Loucy (cell line): ENCODE measurements around the gene C3orf70.

ENCODE experiments used
- H2AFZ ChIP-seq: fragments of 200-600 bp; sonication (generic); 2 replicates; pipeline ENCODE4 v1.6.0; 2016; ENCODE audit warnings: antibody characterized with exemption, mild to moderate bottlenecking, low read length, moderate library complexity
- H3F3A ChIP-seq: fragments of 200-600 bp; 2 replicates; pipeline ENCODE4 v1.6.0; 2016; ENCODE audit warnings: antibody characterized with exemption, low read depth, mild to moderate bottlenecking
- H3K27me3 ChIP-seq: fragments of 200-600 bp; sonication (generic); 2 replicates; pipeline ENCODE4 v1.6.1; 2014; ENCODE audit warnings: low read length, mild to moderate bottlenecking; ENCODE audit not compliant: insufficient read depth, poor library complexity, severe bottlenecking
- H3K36me3 ChIP-seq: fragments of 200-600 bp; sonication (generic); 2 replicates; pipeline ENCODE4 v1.6.1; 2016; ENCODE audit warnings: low read length; ENCODE audit not compliant: insufficient read depth
- H3K4me1 ChIP-seq: fragments of 200-600 bp; sonication (generic); 2 replicates; pipeline ENCODE4 v1.5.1; 2014; ENCODE audit warnings: low read length, mild to moderate bottlenecking; ENCODE audit not compliant: insufficient read depth, poor library complexity, severe bottlenecking
- H3K4me2 ChIP-seq: fragments of 200-600 bp; sonication (generic); 2 replicates; pipeline ENCODE4 v1.6.0; 2014; ENCODE audit warnings: antibody characterized with exemption, low read length, low read depth, mild to moderate bottlenecking; ENCODE audit not compliant: poor library complexity, severe bottlenecking
- H3K4me3 ChIP-seq: fragments of 200-600 bp; sonication (generic); 2 replicates; pipeline ENCODE4 v1.5.1; 2014; ENCODE audit warnings: low read length, mild to moderate bottlenecking, mixed read lengths; ENCODE audit not compliant: poor library complexity, severe bottlenecking
- H3K79me2 ChIP-seq: fragments of 200-600 bp; sonication (generic); 2 replicates; pipeline ENCODE4 v1.6.1; 2014; ENCODE audit warnings: low read length; ENCODE audit not compliant: insufficient read depth
- H3K9ac ChIP-seq: fragments of 200-600 bp; sonication (generic); 2 replicates; pipeline ENCODE4 v1.6.0; 2014; ENCODE audit warnings: mild to moderate bottlenecking, low read depth, low read length, moderate library complexity; ENCODE audit not compliant: poor library complexity, severe bottlenecking
- H3K9me2 ChIP-seq: fragments of 200-600 bp; sonication (generic); replicated peaks from 2 replicates; pipeline ENCODE4 v1.6.1; 2016; ENCODE audit warnings: low read depth, low read length, mixed read lengths
- H3K9me3 ChIP-seq: fragments of 200-600 bp; sonication (generic); 2 replicates; pipeline ENCODE4 v1.6.1; 2014; ENCODE audit warnings: mild to moderate bottlenecking, antibody characterized with exemption, low read length, low read depth; ENCODE audit not compliant: insufficient read depth
- H4K20me1 ChIP-seq: fragments of 200-600 bp; sonication (generic); 2 replicates; pipeline ENCODE4 v1.6.0; 2014; ENCODE audit warnings: antibody characterized with exemption, low read length, mild to moderate bottlenecking; ENCODE audit not compliant: insufficient read depth, poor library complexity, severe bottlenecking
- EZH2phosphoT487 ChIP-seq: fragments of 200-600 bp; IDR thresholded peaks from 2 replicates; pipeline ENCODE4 v1.6.1; 2018; ENCODE audit warnings: antibody characterized with exemption, mild to moderate bottlenecking, moderate library complexity, borderline replicate concordance
- TF ChIP-seq, protein P1 (sequence below): fragments of 200-600 bp; sonication (generic); conservative IDR thresholded peaks from 2 replicates; pipeline ENCODE4 v1.5.1; 2014; ENCODE audit warnings: mild to moderate bottlenecking, antibody characterized with exemption, low read length

C3orf70 gene

DNA sequence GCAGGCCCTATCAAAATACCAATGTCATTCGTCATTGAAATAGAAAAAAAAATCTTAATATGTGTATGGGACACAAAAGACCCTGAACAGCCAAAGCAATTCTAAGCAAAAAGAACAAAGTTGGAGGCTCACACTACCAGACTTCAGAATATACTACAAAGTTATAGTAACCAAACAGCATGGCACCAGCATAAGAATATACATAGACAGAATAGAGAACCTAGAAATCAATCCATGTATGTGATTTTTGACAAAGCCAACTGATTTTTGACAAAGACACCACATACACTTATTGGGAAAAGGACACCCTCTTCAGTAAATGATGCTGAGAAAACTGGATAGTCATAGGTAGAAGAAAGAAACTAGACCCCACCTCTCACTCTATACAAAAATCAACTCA is 95.0 kb downstream of the C3orf70 start:
- no peak overlapping the region for H3K9ac ChIP-seq
- H3K4me2 ChIP-seq, result no peak overlapping the region
- H3K4me3 ChIP-seq, result no peak overlapping the region
- H3K9me3 ChIP-seq, result peaks cover 10% of the 10 kb centered on the region; the same call in 1 of the 2 replicates
- H3K79me2 ChIP-seq, result no peaks in the 10 kb centered on the region
- H4K20me1 ChIP-seq, result no peaks in the 10 kb centered on the region
- H3K36me3 ChIP-seq, result peaks cover 15% of the 10 kb centered on the region; the same call in 1 of the 2 replicates
- TF ChIP-seq, protein P1, sequence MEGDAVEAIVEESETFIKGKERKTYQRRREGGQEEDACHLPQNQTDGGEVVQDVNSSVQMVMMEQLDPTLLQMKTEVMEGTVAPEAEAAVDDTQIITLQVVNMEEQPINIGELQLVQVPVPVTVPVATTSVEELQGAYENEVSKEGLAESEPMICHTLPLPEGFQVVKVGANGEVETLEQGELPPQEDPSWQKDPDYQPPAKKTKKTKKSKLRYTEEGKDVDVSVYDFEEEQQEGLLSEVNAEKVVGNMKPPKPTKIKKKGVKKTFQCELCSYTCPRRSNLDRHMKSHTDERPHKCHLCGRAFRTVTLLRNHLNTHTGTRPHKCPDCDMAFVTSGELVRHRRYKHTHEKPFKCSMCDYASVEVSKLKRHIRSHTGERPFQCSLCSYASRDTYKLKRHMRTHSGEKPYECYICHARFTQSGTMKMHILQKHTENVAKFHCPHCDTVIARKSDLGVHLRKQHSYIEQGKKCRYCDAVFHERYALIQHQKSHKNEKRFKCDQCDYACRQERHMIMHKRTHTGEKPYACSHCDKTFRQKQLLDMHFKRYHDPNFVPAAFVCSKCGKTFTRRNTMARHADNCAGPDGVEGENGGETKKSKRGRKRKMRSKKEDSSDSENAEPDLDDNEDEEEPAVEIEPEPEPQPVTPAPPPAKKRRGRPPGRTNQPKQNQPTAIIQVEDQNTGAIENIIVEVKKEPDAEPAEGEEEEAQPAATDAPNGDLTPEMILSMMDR, result no peak
- TF ChIP-seq EZH2phosphoT487, result no peak
- H3K9me2 ChIP-seq, result no peaks in the 10 kb centered on the region
- no peaks in the 10 kb centered on the region for H3F3A ChIP-seq
- H3K27me3 ChIP-seq, result no peaks in the 10 kb centered on the region
- H3K4me1 ChIP-seq, result no peaks in the 10 kb centered on the region
- no peak overlapping the region for H2AFZ ChIP-seq

DNA sequence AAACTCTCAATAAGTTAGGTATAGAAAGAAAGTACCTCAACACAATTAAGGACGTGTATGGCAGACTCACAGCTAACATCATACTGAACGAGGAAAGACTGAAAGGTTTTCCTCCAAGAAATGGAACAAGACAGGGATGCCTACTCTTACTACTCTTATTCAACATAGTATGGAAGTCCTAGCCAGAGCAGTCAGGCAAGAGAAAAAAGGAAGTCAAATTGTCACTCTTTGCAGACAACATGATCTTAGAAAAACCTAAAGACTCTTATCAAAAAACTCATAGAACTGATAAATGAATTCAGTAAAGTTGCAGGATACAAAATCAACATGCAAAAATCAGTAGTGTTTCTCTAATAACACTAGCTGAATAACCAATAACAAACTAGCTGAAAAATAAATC is 96.0 kb downstream of the C3orf70 start:
- Histone ChIP-seq H3K79me2 (no peaks in the 10 kb centered on the region), H3K27me3 (no peaks in the 10 kb centered on the region), H3K9ac (no peak overlapping the region), H3K4me2 (no peak overlapping the region), H3K9me2 (no peaks in the 10 kb centered on the region), H3K9me3 (peaks cover 10% of the 10 kb centered on the region; the same call in 1 of the 2 replicates), H4K20me1 (no peaks in the 10 kb centered on the region), H3K4me3 (no peak overlapping the region), H3F3A (no peaks in the 10 kb centered on the region), H3K4me1 (no peaks in the 10 kb centered on the region), H3K36me3 (peaks cover 24% of the 10 kb centered on the region), H2AFZ (no peak overlapping the region)
- TF ChIP-seq EZH2phosphoT487, result no peak
- TF ChIP-seq, protein P1, result no peak

DNA sequence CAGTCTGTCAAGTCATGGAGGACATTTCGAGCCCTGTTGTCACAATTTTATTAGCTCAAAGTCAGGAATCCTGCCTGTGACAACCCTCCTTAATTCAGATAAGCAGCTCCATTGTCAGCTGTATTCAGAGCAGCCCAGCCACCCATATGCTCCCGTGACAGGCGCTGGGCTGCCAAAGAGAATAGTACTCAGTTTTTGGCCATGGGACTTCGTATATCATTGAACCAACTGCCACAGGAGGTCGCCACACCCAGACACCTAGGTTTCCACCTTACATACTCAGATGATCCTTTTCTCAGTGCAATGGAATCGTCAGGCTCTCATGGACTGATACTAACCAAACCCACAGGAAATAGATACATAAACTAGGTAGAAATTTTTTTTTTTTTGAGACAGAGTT is 100.2 kb downstream of the C3orf70 start:
- H3K79me2 ChIP-seq, result no peaks in the 10 kb centered on the region
- H3K9me3 ChIP-seq, result no peaks in the 10 kb centered on the region; the same call in 1 of the 2 replicates
- H3K9me2 ChIP-seq, result no peaks in the 10 kb centered on the region
- no peaks in the 10 kb centered on the region for H3F3A ChIP-seq
- H3K36me3 ChIP-seq, result peaks cover 47% of the 10 kb centered on the region
- H2AFZ ChIP-seq, result no peak overlapping the region
- H3K27me3 ChIP-seq, result no peaks in the 10 kb centered on the region
- no peak overlapping the region for H3K9ac ChIP-seq
- no peak overlapping the region for H3K4me2 ChIP-seq
- H3K4me1 ChIP-seq, result no peaks in the 10 kb centered on the region
- no peak overlapping the region for H3K4me3 ChIP-seq
- TF ChIP-seq, protein P1, result no peak
- TF ChIP-seq EZH2phosphoT487, result no peak
- H4K20me1 ChIP-seq, result no peaks in the 10 kb centered on the region
